Inflammatory macrophage treated with lipopolysaccharide for 4 hours (primary cell): ENCODE results near the gene SPAM1.
A peak's percentile ranks its signal among the peaks of the same experiment; 100 is the strongest.
"Not testable (repeated sequence)": the region's sequence is repeated elsewhere in the genome, so short reads cannot be mapped to it uniquely, and the experiment has no call there.

Experiments
- DNase-seq: peaks from one replicate; pipeline ENCODE4 v3.0.0-alpha.2; 2020

SPAM1 gene

DNA sequence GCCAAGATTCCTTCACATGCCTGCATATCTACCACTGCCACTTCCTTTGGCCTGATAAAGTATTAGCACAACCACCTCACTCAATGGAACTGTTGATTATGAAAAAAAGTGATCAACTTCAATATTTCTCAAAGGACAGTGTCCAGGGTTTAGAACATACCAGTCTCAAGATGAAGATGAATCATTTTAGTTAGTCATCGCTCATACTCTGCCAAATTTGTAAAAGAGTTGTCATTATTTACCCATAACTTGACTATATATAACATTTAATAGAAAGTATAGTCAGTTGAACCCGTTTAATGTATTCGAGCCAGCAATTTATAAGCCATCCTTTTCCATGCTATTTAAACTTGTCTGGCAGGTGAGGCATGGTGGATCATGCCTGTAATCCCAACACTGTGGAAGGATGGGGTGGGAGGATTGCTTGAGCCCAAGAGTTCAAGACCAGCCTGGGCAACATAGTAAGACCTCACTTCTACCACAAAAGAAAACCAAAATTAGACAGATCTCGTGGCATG lies 33.2 kb downstream of the SPAM1 start:
- DNase-seq = no peak

DNA sequence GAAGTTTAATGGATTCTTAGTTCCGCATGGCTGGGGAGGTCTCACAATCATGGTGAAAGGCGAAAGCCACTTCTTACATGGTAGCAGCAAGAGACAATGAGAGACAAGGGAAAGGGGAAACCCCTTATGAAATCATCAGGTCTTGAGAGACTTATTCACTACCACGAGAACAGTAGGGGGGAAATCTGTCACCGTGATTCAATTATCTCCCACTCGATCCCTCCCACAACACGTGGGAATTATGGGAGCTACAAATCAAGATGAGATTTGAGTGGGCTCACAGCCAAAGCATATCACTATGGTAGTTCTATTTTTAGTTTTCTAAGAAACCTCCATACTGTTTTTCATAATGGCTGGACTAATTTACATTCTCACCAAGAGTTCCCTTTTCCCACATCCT lies 36.7 kb downstream of the SPAM1 start:
- DNase-seq = peak; percentile 57

GRCh38 chr7:123966936-123967335 lies 41.9 kb downstream of the SPAM1 start:
- peak; percentile 2 for DNase-seq

DNA sequence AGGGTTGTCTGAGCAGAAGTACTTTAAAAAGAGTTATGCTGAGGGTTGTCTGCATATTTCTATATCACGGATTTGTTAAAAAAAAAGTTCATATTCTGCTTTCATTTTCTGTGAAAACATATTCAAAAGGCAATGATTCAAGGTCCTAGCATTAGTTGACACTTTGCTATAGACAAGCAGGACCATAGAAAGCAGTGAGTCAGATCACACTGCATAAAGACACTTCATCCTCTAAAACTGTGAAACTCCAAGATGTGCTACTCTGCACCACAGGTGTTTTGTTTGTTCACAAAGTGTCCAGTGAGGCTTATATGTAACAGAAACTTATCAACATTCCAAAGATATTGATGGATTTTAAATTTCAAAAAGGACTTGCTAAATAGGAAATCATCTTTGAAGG lies 47.0 kb downstream of the SPAM1 start:
- DNase-seq = no peak

GRCh38 chr7:123972831-123973230 lies 47.8 kb downstream of the SPAM1 start:
- no peak for DNase-seq

DNA sequence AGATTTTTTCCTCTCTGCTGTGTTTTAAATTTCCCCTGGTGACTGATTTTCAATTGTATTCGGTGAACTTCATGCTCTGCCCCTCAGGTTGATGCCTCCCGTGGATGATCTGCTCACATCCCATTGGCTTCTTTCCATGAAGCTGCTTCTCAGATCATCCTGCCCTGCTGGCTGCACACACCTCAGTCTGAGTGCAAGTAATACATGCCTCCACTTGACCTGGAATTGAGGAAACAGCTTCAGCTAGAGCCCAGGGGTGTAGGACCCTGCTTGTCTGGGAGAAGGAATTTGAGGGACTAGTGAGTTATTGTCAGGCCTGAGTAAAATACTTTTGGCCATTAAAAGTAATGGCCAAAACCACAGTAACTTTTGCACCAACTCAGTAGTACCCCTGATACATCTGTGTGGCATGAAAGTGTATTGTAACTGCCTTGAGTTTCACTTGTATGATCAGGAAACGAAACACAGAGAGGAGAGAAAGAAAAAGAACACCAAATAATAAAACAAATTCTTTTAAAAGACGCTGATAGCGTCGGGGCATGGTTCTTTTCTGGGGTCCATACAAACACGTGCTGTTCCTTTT lies 49.4 kb downstream of the SPAM1 start:
- DNase-seq = no peak

GRCh38 chr7:123975084-123975483 lies 50.0 kb downstream of the SPAM1 start:
- DNase-seq = no peak

GRCh38 chr7:123977081-123977480 lies 52.0 kb downstream of the SPAM1 start:
- DNase-seq = no peak

DNA sequence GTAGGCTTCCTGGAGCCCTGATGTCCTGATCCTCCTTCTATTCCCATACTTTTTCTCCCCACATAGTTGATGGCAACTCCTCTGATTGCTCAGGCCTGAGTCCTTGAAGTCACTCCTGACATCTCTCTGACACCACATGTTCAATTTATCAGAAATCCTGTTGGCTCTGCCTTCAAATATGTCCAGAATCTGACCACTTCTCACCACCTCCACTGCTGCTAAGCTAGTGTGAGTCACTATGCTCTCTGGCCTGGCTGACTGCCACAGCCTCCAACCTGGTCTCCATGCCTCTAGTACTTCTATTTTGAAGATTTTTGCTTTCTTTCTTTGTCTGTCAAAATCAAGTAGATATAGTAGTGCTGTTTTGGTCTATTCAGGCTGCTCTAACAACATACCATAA lies 54.8 kb downstream of the SPAM1 start:
- no peak for DNase-seq

DNA sequence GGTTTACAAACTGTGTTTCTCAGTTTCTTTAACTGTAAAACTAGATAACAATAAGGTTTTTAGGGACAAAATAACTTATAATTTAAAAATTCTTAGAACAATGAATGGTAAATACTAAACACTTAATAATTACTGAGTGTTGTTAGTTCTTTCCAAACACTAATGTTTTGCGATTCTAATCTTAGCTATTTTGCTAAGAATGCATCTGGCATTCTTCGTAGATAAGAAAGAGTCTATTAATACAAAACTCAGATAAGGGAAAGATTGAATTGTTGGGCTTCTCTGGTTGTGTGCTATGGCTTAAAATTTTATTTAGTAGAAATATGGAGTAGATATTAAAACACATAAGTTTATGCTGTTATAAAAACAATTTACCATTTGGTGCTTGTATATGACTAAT lies 62.4 kb downstream of the SPAM1 start:
- no peak for DNase-seq

GRCh38 chr7:123992913-123993518 lies 68.0 kb downstream of the SPAM1 start:
- DNase-seq = no peak

- DNase-seq = no peak
Observed at GRCh38 chr7:123993996-123994395, 69.0 kb downstream of the SPAM1 start.

DNA sequence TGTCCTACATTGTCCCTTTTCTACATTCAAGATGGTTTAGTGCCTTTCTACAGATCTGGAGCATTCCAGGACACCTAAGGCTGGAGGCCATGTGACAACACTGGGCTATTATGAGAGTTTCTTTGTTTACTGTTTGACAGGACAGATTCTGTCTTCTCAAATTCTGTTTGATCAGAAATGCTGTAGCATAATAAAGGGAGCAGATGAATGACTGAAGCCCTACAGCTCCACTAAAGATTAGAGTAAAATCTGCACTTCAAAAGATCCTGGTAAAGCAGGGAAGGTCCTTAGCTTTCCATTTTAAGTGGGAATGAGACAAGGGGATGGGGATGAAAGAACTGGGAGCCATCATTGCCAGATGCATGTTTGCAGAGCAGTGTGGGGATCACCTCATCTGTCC lies 69.4 kb downstream of the SPAM1 start:
- DNase-seq = no peak

- no peak for DNase-seq
Observed at GRCh38 chr7:123995617-123996326, 70.7 kb downstream of the SPAM1 start.

DNA sequence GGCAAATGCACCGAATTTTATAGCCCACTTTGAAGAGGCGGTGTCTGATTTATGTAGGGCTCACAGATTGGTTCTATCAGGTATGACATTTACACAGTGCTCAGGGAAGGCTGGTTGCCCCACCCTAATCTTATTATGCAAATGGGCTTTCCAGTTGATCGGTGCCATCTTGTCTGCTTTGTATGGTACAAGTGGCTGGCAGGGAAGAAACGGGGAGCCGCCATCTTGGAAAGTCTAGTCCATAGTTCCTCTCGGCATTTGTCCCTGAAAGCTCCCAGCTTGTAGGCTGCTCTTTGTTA lies 71.2 kb downstream of the SPAM1 start:
- DNase-seq = no peak

DNA sequence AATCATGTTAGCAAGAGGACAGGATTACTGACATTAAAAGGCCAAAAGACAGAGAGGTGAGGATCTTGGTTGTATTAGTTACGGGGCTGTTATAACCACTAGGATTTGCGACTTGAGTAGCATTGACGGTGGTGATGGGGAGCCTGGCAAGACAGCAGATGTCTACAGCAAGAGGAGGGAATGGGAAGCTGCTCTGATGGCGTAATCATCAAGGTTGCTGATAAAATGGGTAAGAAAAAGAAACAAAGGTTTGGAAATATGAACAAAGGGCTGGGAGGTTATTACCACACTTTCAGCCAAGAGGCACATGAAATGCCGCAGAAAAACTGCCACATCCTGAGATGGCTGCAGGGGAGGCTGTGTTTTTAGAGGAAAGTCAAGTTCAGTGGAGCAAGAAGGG lies 73.9 kb downstream of the SPAM1 start:
- DNase-seq = no peak

GRCh38 chr7:123999703-124000102 lies 74.7 kb downstream of the SPAM1 start:
- DNase-seq = no peak

- not testable (repeated sequence) for DNase-seq
Observed at GRCh38 chr7:124008296-124008695, 83.3 kb downstream of the SPAM1 start.

DNA sequence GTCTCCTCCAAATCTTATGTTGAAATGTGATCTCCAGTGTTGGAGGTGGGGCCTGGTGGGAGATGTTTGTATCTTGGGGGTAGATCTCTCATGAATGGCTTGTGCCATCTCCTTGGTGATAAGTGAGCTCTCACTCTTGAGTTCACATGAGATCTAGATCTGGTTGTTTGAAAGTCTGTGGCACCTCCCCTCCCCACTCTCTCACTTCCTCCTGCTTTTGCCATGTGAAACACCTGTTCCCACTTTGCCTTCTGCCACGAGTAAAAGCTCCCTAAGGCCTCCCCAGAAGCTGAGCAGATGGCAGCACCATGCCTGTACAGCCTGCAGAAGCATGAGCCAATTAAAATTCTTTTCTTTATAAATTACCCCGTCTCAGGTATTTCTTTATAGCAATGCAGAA lies 84.3 kb downstream of the SPAM1 start:
- no peak for DNase-seq
